COR-L47 (cell line): ENCODE measurements around the gene OR2B2.

Source experiments
- DNase-seq: peaks from one replicate; lab custom pipeline; 2025; lab: John Stamatoyannopoulos, UW

The OR2B2 gene

GRCh38 chr6:27866357-27867050 is 45.7 kb downstream of the OR2B2 start:
- DNase-seq: peak; percentile 67

GRCh38 chr6:27865850-27866356 is 46.3 kb downstream of the OR2B2 start:
- peak; percentile 67 for DNase-seq

GRCh38 chr6:27864906-27865849 is 47.0 kb downstream of the OR2B2 start:
- peak; percentile 94 for DNase-seq

GRCh38 chr6:27863962-27864905 is 48.0 kb downstream of the OR2B2 start:
- no peak for DNase-seq

- no peak for DNase-seq
Observed at GRCh38 chr6:27862396-27863066, 49.7 kb downstream of the OR2B2 start.

- DNase-seq: no peak
Observed at GRCh38 chr6:27861861-27862260, 50.3 kb downstream of the OR2B2 start.

- DNase-seq: no peak
Observed at GRCh38 chr6:27861276-27861840, 50.8 kb downstream of the OR2B2 start.
